ENCODE measurements around the gene EPHA10.
"Not testable (repeated sequence)": the region's sequence is repeated elsewhere in the genome, so short reads cannot be mapped to it uniquely, and the experiment has no call there.

The EPHA10 gene

GRCh38 chr1:37688926-37689325 lies 76.0 kb downstream of the EPHA10 start:
- 0 out of 2 replicates have a peak, but pooled peaks cover 3% of the 10 kb centered on the region for H3K4me1 ChIP-seq (ENCODE audit: control insufficient read depth, insufficient read depth, low read length)
- no peaks in the 10 kb centered on the region for H3K27me3 ChIP-seq (ENCODE audit: control insufficient read depth, insufficient read depth, low read length)
- H3K27ac ChIP-seq (ENCODE audit: low read depth, low read length) = no peak overlapping the region
- no peaks in the 10 kb centered on the region for H3K9me3 ChIP-seq (ENCODE audit: control insufficient read depth, insufficient read depth, low read length)
- H3K4me3 ChIP-seq (ENCODE audit: low read depth, low read length) = peak overlapping the region; percentile 93
- H3K36me3 ChIP-seq (ENCODE audit: control insufficient read depth, insufficient read depth, low read length) = peaks cover 35% of the 10 kb centered on the region
- H3K9ac ChIP-seq (ENCODE audit: low read depth, low read length) = no peak overlapping the region

- H3K27me3 ChIP-seq (ENCODE audit: control insufficient read depth, insufficient read depth, low read length); H3K4me3 ChIP-seq (ENCODE audit: low read depth, low read length); H3K9ac ChIP-seq (ENCODE audit: low read depth, low read length); H3K27ac ChIP-seq (ENCODE audit: low read depth, low read length); H3K9me3 ChIP-seq (ENCODE audit: control insufficient read depth, insufficient read depth, low read length); H3K4me1 ChIP-seq (ENCODE audit: control insufficient read depth, insufficient read depth, low read length): not testable (repeated sequence)
- H3K36me3 ChIP-seq (ENCODE audit: control insufficient read depth, insufficient read depth, low read length) = peaks cover 47% of the 10 kb centered on the region
These were observed 77.2 kb downstream of the EPHA10 start for GRCh38 chr1:37687764-37688163.

DNA sequence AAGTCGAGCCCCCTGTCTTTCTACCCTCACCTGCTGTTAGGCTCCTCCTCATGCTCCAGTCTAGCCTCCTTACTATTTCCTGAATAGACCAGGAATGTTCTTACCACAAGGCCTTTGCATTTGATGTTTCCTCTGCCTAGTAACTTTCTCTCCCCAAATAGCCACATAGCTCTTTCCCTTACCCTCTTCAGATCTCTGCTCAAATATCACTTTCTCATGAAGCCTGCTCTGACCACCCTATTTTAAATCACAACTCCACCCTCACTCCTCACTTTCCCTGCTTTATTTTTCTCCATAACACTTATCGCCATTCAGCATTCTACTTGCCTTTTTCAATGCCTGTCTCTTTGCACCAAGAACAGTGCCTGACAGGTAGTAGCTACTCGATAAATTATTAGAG lies 79.2 kb downstream of the EPHA10 start:
- peaks cover 64% of the 10 kb centered on the region for H3K36me3 ChIP-seq (ENCODE audit: control insufficient read depth, insufficient read depth, low read length)
- no peaks in the 10 kb centered on the region for H3K4me1 ChIP-seq (ENCODE audit: control insufficient read depth, insufficient read depth, low read length)
- H3K9me3 ChIP-seq (ENCODE audit: control insufficient read depth, insufficient read depth, low read length) = no peaks in the 10 kb centered on the region
- H3K27me3 ChIP-seq (ENCODE audit: control insufficient read depth, insufficient read depth, low read length) = no peaks in the 10 kb centered on the region
- H3K27ac ChIP-seq (ENCODE audit: low read depth, low read length) = no peak overlapping the region
- H3K9ac ChIP-seq (ENCODE audit: low read depth, low read length) = no peak overlapping the region
- H3K4me3 ChIP-seq (ENCODE audit: low read depth, low read length) = no peak overlapping the region

DNA sequence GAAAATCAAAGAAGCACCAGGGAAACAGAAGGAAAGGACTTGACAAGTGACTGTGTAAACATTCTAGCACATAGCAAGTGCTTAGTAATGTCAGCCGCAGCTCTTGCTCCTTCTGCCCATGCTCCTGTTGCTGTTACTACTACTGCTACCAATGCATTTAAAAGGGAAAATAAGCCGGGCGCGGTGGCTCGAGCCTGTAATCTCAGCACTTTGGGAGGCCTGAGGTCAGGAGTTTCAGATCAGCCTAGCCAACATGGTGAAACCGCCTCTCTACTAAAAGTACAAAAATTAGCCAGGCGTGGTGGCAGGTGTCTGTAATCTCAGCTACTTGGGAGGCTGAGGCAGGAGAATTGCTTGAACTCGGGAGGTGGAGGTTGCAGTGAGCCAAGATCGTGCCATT lies 80.7 kb downstream of the EPHA10 start:
- H3K27me3 ChIP-seq (ENCODE audit: control insufficient read depth, insufficient read depth, low read length); H3K27ac ChIP-seq (ENCODE audit: low read depth, low read length); H3K4me1 ChIP-seq (ENCODE audit: control insufficient read depth, insufficient read depth, low read length); H3K9me3 ChIP-seq (ENCODE audit: control insufficient read depth, insufficient read depth, low read length); H3K4me3 ChIP-seq (ENCODE audit: low read depth, low read length); H3K9ac ChIP-seq (ENCODE audit: low read depth, low read length): not testable (repeated sequence)
- peaks cover 64% of the 10 kb centered on the region for H3K36me3 ChIP-seq (ENCODE audit: control insufficient read depth, insufficient read depth, low read length)

DNA sequence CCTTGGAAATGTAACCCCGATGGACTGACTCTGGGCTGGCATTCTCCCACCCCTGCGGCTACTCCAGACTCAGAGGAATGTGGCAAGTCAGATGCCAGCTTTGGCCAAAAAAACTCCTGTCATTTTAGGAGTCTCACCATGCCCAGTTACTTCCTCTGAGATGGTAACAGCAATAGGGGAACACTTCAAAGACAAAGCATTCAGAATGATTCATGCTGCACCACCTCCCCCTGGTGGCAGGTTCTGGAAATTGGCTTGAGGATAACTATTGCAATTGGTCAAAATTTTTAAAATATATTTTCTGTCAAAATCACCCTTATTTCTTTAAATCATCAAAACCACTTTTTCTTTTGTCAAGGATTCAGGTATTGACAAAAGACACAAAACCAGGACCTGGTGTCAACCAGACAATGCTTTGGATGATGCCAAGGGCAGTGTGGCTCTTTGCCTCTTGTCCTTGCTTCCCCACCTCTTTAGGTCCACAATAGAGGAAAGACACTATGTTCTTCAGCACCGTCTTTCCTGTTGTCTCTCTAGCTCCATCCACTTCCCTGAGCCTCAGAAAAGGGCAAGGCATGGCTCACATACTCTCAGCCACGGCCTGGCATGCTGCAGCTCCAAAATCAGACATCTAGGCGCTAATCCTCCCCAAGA lies 82.5 kb downstream of the EPHA10 start:
- H3K27me3 ChIP-seq (ENCODE audit: control insufficient read depth, insufficient read depth, low read length) = no peaks in the 10 kb centered on the region
- no peaks in the 10 kb centered on the region for H3K9me3 ChIP-seq (ENCODE audit: control insufficient read depth, insufficient read depth, low read length)
- H3K36me3 ChIP-seq (ENCODE audit: control insufficient read depth, insufficient read depth, low read length) = peaks cover 59% of the 10 kb centered on the region
- peak overlapping the region; percentile 15 for H3K27ac ChIP-seq (ENCODE audit: low read depth, low read length)
- no peak overlapping the region for H3K9ac ChIP-seq (ENCODE audit: low read depth, low read length)
- no peaks in the 10 kb centered on the region for H3K4me1 ChIP-seq (ENCODE audit: control insufficient read depth, insufficient read depth, low read length)
- no peak overlapping the region for H3K4me3 ChIP-seq (ENCODE audit: low read depth, low read length)

DNA sequence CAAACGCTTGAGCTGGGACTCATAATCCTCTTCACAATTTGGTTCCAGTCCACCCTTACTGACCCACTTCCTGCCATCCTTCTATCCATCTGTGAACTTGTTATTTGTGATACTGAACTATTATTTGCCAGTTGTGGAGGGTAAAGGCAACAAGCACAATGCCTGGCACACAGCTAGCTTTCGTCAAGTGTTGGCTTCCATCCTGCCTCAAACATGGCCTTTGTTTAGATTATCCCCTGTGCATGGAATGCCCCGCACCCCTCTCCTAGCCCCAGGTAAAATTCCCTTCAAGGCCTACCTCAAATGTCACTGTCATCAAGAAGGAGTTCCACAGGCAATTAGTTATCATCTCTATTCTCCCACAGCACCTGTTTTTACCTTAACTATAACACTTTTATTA lies 84.0 kb downstream of the EPHA10 start:
- 0 out of 2 replicates have a peak, but pooled peaks cover 9% of the 10 kb centered on the region for H3K4me1 ChIP-seq (ENCODE audit: control insufficient read depth, insufficient read depth, low read length)
- no peak overlapping the region for H3K4me3 ChIP-seq (ENCODE audit: low read depth, low read length)
- peaks cover 46% of the 10 kb centered on the region for H3K36me3 ChIP-seq (ENCODE audit: control insufficient read depth, insufficient read depth, low read length)
- H3K9me3 ChIP-seq (ENCODE audit: control insufficient read depth, insufficient read depth, low read length) = no peaks in the 10 kb centered on the region
- H3K27ac ChIP-seq (ENCODE audit: low read depth, low read length) = no peak overlapping the region
- H3K27me3 ChIP-seq (ENCODE audit: control insufficient read depth, insufficient read depth, low read length) = no peaks in the 10 kb centered on the region
- no peak overlapping the region for H3K9ac ChIP-seq (ENCODE audit: low read depth, low read length)

GRCh38 chr1:37677808-37678207 lies 87.1 kb downstream of the EPHA10 start:
- Histone ChIP-seq H3K4me1 (ENCODE audit: control insufficient read depth, insufficient read depth, low read length) (0 out of 2 replicates have a peak, but pooled peaks cover 9% of the 10 kb centered on the region), H3K4me3 (ENCODE audit: low read depth, low read length) (no peak overlapping the region)

GRCh38 chr1:37677143-37677439 lies 87.8 kb downstream of the EPHA10 start:
- Histone ChIP-seq H3K27me3 (ENCODE audit: control insufficient read depth, insufficient read depth, low read length) (no peaks in the 10 kb centered on the region), H3K36me3 (ENCODE audit: control insufficient read depth, insufficient read depth, low read length) (peaks cover 12% of the 10 kb centered on the region), H3K4me3 (ENCODE audit: low read depth, low read length) (no peak overlapping the region), H3K9me3 (ENCODE audit: control insufficient read depth, insufficient read depth, low read length) (no peaks in the 10 kb centered on the region), H3K4me1 (ENCODE audit: control insufficient read depth, insufficient read depth, low read length) (0 out of 2 replicates have a peak, but pooled peaks cover 9% of the 10 kb centered on the region), H3K27ac (ENCODE audit: low read depth, low read length) (no peak overlapping the region), H3K9ac (ENCODE audit: low read depth, low read length) (no peak overlapping the region)

More at GRCh38 chr1:37677808-37678207, 87.1 kb downstream of the EPHA10 start:
- Histone ChIP-seq H3K36me3 (ENCODE audit: control insufficient read depth, insufficient read depth, low read length) (peaks cover 17% of the 10 kb centered on the region), H3K9me3 (ENCODE audit: control insufficient read depth, insufficient read depth, low read length) (no peaks in the 10 kb centered on the region), H3K27me3 (ENCODE audit: control insufficient read depth, insufficient read depth, low read length) (no peaks in the 10 kb centered on the region), H3K27ac (ENCODE audit: low read depth, low read length) (no peak overlapping the region), H3K9ac (ENCODE audit: low read depth, low read length) (no peak overlapping the region)

GRCh38 chr1:37676281-37677142 lies 88.4 kb downstream of the EPHA10 start:
- H3K9me3 ChIP-seq (ENCODE audit: control insufficient read depth, insufficient read depth, low read length) = no peaks in the 10 kb centered on the region
- no peak overlapping the region for H3K9ac ChIP-seq (ENCODE audit: low read depth, low read length)
- no peak overlapping the region for H3K4me3 ChIP-seq (ENCODE audit: low read depth, low read length)
- H3K36me3 ChIP-seq (ENCODE audit: control insufficient read depth, insufficient read depth, low read length) = peaks cover 6% of the 10 kb centered on the region
- no peak overlapping the region for H3K27ac ChIP-seq (ENCODE audit: low read depth, low read length)
- 0 out of 2 replicates have a peak, but pooled peaks cover 9% of the 10 kb centered on the region for H3K4me1 ChIP-seq (ENCODE audit: control insufficient read depth, insufficient read depth, low read length)
- no peaks in the 10 kb centered on the region for H3K27me3 ChIP-seq (ENCODE audit: control insufficient read depth, insufficient read depth, low read length)

- Histone ChIP-seq H3K9ac (ENCODE audit: low read depth, low read length) (no peak overlapping the region), H3K27ac (ENCODE audit: low read depth, low read length) (no peak overlapping the region), H3K27me3 (ENCODE audit: control insufficient read depth, insufficient read depth, low read length) (0 out of 2 replicates have a peak, but pooled peaks cover 2% of the 10 kb centered on the region), H3K9me3 (ENCODE audit: control insufficient read depth, insufficient read depth, low read length) (no peaks in the 10 kb centered on the region), H3K36me3 (ENCODE audit: control insufficient read depth, insufficient read depth, low read length) (no peaks in the 10 kb centered on the region), H3K4me3 (ENCODE audit: low read depth, low read length) (no peak overlapping the region), H3K4me1 (ENCODE audit: control insufficient read depth, insufficient read depth, low read length) (0 out of 2 replicates have a peak, but pooled peaks cover 9% of the 10 kb centered on the region)
These were observed 91.0 kb downstream of the EPHA10 start for GRCh38 chr1:37673920-37674319.

Measured in HUES48 (cell line).